Adipose tissue (tissue), 3 donors: ENCODE results near the gene PRDM16. TPM values are rescaled to one million over a fixed set of nuclear protein-coding genes. Genes with fewer than 3 reads are reported as not detected.

Experiments
- H3K27ac ChIP-seq: one replicate; pipeline ENCODE4 v1.5.1; 2013; ENCODE audit warnings: low read depth, low read length
- WGBS, 3 donors: extraction: QIAGEN DNeasy Blood & Tissue Kit; methylation state at CpG; one replicate each; pipeline ENCODE4 v1.1.7; 2013; 5-methylcytosine and 5-hydroxymethylcytosine counted together
- polyA plus RNA-seq, 3 donors: library from polyadenylated mRNA; stranded (reverse); fragments of 200-250 nt; gene quantifications; one replicate each; pipeline ENCODE4 v1.2.3, GENCODE V29; 2013
- donor health status: healthy with polysubstance abuse.
- donor health status: Bipolar disorder and iron deficiency.
- donor health status: healthy.

PRDM16 gene
- polyA plus RNA-seq, 3 donors: 1.6 to 3.6 (median 1.6) TPM

DNA sequence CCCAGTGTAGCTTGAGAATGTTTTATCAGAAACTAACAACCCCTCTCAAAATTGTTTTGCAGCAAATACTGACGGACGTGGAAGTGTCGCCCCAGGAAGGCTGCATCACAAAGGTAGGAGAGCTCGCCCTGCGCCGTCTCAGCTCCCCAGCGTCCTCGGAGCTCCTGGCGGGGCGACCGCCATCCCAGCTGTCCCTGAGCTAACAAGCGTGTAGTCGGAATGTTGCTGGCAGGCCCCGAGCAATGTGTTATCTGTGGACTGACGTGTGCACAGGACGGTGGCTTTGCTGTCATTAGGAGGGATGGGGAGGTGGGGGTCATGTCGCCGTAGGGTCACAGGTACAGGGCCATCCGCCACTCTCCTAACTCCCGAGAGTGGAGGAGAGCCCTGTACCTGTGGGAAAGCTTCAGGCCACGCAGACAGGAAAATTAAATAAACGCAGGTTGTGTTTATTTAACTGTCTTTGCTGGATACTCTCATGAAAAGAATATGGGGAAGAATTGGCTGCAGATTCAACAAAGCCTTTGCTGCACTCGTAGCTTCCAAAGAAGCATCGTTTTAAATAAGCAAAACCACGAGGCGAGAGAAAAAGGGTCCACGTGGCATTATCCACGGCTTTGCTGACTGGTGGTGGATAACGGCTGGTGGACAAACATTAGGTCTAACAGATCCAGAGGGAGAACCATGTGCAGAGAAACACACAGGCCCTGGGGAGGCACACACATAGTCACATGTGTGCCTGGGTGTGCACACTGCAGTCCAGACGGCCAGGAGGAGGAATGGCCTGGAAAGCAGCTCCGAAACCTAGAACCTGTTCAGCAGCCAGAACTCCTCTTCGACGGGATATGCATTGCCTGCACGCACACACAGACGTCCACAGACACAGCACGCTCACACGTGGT lies 175.3 kb downstream of the PRDM16 start:
- no peak overlapping the region for H3K27ac ChIP-seq
- 54 to 73% (median 67%) methylated on average over 37 of the region's 37 CpGs for WGBS, 3 donors

DNA sequence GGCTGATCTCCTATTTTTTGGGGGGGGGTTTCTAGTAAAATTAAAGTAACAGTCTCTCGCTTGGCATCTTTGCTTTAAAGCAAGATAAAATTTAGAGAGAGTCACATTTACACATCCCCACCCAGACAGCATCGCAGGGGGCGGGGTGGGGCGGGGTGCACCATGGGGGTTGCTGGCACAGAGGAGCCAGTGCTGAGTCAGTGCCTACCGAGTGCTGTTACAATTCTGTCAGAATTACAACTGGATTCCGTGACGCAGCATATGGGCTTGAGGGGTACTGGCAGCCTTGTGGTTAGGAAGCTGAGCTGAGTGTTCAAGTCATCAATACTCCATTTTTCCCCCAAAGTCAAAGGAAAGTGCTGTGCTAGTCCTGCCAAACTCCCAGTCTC lies 175.9 kb downstream of the PRDM16 start:
- no peak overlapping the region for H3K27ac ChIP-seq
- WGBS, 3 donors: 71 to 79% (median 74%) methylated on average over 7 of the region's 7 CpGs

DNA sequence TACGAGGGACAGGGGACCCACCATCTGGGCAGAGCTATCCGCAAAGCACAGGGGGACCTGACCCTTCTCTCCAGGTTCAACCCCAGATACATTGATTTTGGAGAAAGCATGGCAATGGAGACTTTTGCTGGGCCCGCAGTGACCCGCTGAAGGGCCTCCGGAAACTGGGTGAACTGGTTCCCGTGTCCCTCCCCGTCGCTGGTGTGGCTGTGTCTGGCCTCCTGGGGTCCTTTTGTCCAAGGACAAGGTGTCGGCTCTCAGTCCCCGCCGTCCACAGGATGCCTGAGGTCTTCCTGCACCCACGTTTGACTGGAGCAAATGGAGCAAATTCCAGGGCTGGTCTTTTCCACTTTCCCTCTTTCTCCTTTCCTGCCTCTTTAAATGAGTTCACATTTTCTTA lies 176.3 kb downstream of the PRDM16 start:
- no peak overlapping the region for H3K27ac ChIP-seq
- 59 to 78% (median 67%) methylated on average over 12 of the region's 12 CpGs for WGBS, 3 donors

DNA sequence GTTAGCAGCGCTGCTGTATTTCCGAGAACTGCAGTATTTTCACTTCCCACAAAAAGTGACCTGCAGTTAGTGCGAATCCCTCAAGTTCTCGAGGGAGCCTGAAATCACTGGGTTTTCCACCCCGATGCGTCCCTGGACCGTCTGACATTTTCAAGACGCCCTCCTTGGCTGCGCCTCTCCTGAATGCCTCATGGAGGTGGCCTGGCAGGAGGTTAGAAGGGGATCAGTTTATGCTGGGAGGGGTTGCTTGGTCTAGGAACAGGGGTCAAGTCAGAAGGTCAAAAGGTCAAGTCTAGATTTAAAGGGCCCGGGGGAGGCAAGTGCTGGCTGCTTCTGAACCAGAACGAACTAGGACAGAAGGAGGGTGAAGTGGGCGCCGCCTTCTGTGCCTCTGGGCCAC lies 176.8 kb downstream of the PRDM16 start:
- WGBS, 3 donors: 52 to 85% (median 65%) methylated on average over 13 of the region's 13 CpGs
- no peak overlapping the region for H3K27ac ChIP-seq

DNA sequence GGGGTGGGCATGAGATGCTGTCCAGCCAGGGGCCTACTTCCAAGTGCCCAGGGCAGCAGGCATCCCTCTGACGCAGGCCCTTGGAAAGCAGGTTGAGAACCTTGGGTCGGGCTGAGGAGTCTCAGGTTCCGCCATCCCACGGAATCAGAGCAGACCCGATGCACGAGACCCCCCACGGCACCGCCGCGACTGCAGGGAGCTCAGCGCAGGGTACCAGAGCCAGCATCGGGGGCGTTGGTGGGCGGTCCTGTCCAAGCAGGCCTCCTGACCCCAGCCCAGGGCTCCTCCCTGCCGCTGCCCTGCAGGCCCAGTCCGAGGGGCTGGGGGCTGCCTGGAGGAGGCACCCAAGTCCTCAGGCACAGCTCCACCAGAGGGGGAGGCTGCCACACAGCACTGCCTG lies 177.2 kb downstream of the PRDM16 start:
- H3K27ac ChIP-seq: no peak overlapping the region
- WGBS, 3 donors: 89 to 94% (median 89%) methylated on average over 13 to 16 of the region's 16 CpGs

DNA sequence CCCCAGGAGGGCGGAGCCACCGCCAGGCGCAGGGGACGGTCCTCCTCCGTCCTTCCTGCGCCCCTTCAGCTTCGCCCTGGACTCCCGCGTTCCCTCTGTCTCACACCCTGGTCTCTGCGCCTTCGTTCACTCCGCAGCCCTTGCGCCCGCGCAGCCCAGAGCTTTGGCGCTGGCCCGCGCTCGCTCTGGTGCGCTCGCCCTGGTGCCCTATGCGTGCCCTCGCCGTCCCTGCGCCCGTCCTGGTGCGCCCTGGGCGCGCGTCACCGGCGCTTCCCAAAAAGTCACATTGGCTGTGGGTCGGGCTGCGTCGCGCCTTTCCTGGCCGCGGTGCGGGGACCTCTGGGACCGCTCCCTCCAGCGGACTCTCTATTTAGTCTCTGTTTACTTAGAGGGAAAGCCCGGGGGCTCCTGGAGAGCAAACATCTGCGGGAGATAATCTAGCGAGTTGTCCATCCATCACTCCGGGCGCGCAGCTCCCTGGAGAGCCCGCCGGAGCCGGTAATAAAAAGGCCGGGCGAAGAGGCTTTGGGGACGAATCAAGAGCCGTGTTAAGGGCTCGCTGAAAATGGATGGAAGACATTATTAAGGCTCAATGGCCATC lies 178.6 kb downstream of the PRDM16 start:
- H3K27ac ChIP-seq: no peak overlapping the region
- 9 to 48% (median 12%) methylated on average over 51 to 55 of the region's 55 CpGs for whole genome bisulfite sequencing, 3 donors

DNA sequence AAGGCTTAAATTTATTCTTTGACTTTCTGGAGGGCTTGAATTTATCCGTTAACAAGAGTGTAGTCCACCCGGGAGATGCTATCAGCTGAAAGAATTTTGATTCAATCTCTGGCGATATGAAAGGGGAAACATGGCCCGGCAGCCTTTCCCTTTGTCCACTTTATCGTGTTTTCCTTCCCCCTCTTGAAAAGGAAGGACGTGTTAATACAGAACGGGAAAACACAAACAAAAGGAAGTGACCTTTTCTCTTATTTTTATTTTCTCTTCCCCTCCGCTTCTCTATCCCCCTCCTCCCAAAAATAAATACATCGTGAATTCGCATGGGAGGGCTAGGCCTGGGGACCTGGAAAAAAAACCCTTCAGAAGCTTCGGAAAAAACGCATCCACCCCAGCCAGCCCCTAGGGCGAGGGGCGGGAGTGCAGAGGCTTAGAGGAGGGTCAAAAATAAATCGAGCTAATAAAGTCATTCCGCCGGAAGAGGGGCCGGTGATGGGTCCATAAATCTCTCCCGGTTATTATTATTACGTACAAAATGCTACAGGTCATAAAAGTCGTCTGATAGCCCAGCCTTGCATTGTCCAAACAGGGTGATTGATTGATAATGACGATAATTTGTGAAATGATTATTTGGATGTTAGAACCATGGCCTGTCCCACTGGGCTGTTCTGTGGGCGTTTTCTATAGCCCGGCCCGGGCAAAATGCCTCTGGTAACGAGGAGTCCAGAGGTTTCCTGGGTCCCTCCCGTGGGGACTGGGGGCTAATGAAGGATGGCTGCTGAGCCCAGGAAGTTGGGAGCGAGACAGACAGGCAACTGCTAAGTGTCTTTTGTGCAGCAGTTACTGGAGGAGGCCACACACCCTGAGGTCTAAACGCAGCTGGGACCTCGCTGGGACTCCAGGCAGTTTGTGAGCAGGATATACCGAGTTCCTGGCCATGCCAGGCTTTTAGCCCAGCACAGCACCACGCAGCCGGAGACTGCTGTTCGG lies 179.4 kb downstream of the PRDM16 start:
- whole genome bisulfite sequencing, 3 donors: 26 to 60% (median 36%) methylated on average over 34 of the region's 34 CpGs
- no peak overlapping the region for H3K27ac ChIP-seq

DNA sequence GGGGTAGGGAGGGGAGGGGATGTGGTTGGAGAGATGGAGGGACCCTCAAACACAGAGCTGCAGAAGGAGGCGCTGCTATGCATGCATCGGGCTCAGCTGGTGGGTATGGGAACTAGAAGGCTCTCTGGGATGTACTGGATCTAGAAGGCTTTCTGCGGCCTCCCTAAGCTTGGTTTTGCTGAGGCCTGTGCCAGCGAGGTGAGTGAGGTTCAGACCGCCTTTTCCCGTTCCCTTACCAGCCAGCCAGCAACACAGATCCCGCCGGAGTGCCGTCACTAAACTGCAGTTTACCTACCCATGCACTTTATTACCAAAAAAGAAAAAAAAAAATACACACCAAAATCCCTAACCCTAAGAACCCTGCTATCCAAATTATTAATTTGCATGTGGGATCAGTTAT lies 180.2 kb downstream of the PRDM16 start:
- 68 to 74% (median 72%) methylated on average over 9 of the region's 9 CpGs for WGBS, 3 donors
- no peak overlapping the region for H3K27ac ChIP-seq

DNA sequence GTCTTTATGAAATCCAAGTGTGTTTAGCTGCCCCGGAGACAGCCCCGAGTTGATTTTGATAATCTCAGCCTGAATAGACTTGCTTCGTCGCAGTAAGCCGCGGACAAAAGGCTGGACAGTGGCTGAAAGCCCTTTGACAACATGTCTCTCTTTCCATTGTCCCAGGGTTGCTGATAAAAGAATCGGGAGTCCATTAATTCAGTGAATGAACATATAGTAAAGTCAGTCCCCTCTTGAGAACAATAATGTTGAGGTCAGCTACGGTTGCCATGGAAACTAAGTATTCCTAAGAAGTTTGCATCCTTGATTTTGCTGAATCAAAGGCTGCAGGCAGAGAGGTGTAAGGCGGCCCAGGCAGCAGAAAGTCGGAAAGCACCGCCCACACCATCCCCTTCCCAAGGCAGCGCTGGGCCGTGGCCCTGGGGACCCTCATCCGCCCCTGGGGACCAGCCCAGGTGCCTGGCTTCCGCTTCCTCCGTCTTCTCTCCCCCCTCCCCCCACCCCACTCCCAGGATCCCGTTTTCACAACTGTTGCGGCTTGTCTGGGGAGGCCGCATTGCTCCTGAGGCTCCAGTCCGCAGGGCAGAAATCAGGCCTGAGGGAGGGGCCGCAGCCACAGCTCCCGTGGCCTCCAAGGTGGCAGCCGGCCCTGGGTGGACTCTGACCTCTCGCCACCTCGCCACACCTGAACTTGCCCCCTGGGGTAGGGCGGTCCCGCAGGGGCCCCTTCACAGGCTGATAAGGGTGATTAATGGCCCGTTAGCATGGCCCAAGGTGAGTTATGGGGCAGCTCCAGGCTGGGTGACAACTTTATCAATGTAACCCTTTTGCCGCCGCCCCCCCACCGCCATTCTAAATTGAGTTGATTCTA lies 180.9 kb downstream of the PRDM16 start:
- H3K27ac ChIP-seq: no peak overlapping the region
- WGBS, 3 donors: 20 to 61% (median 51%) methylated on average over 29 to 31 of the region's 31 CpGs

DNA sequence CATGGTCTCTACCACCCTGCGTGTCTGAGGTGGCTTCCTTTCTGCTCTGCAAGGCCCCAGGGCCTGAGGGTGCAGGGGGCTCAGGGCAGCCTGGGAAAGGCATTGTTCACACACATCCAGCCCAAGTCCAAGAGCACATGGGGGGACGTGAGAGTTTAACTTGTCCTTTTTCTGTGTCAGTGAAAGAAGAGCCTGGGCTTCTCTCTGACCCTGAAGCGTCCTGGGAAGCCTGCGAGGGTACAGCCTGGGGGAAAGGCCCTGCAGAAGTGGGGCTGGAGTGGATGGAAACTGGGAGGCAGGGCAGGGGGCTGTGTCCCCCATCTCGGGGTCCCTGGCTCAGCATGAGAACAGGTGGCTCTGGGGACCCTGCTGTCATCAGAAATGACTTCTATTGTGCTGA lies 181.6 kb downstream of the PRDM16 start:
- H3K27ac ChIP-seq: no peak overlapping the region
- 29 to 71% (median 67%) methylated on average over 5 of the region's 5 CpGs for WGBS, 3 donors

DNA sequence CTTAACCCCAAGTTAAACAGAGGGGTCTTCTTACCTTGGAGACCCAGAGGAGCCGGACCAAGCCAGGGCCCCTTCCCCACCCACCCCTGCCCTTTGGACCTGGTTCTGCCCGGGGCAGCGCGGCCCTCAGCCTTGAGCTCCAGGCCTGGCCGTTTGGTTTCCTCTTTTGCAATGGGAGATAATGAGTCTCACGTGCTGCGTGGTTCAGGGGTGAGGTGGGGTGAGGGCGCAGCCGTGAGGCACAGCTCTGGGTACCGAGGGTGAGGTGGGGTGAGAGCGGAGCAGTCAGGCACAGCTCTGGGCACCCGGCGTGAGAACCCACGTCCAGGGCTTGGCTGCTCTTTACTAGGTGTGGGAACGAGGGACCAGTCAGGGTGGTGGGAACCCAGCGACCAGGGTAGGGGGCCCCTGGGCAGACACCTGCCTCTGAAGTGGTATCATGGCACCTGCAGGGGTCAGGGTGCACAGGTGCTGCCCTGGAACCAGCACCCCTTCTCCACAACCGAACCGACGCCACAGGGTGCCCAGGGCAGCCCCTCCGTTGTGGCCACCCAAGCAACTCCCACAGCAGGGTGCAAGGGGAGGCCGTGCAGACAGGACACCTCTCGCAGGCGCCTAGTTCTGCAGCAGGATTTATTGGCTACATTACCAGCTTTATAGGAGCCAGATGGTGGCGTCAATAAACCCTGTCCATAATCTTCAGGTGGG lies 182.2 kb downstream of the PRDM16 start:
- 38 to 63% (median 59%) methylated on average over 22 to 24 of the region's 24 CpGs for WGBS, 3 donors
- no peak overlapping the region for H3K27ac ChIP-seq

DNA sequence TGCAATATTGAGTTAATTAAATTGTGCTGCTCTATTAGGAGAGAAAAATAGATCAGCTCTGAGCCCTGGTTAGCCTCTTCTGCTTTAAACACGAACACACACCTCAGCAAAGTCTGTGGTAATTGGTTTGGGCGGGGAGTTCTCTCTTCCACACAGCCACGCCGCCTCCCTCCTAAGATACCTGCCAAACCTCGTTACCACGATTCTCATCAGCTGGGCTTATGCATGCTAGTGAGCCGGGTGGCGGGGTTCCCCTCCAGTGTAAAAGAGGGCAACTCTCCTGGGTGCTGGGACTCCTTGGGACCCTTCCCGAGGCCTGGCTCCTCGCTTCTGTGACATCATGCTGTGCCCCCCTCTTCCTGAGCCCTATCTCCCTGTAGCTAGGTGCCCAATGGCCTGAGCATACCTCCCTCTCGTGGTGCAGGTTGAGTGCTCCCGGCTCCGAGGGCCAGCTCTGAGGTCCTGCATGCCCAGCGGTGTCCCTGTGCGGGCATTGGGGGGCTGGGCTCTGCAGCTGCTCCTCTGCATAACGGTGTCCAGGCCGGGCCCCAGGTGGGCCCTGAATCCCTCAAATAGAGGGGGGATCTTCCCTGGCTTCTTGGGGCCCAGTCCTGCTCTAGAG lies 182.9 kb downstream of the PRDM16 start:
- WGBS, 3 donors: 47 to 80% (median 76%) methylated on average over 17 of the region's 17 CpGs
- no peak overlapping the region for H3K27ac ChIP-seq

DNA sequence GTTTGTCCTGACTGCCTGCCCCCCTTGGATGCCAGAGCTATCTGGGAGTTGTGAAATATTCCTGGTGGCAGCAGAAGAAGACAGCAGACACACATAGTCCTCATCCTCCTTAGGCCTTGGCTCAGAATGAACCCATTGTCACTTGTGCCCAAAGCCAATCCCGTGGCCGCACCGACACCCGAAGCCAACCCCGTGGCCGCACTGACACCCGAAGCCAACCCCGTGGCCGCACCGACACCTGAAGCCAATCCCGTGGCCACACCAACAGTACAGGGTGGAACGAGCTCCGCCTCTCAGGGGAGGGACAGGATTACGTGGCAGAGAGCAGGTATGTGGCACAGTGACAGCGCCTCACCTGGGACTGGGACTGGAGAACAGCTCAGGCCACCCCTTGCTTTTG lies 186.7 kb downstream of the PRDM16 start:
- 91 to 94% (median 92%) methylated on average over 15 of the region's 15 CpGs for WGBS, 3 donors

DNA sequence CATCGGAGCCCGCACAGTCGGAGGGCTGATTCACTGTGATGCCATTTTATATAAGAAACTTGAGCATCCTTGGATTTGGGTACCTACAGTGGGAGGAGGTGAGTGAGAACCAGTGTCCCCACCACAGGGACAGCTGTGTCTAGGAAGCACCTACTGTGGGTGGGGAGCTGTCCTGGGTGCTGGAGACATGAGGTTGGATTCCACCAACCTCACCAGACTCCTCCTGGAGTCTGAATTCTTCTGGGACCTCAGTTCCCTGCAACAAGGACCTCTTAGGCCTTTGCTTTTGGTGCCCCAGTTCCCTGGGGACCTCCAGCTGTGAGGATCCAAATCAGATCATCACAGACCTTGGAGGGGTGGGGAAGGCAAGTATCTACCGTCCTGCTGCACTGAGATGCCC lies 188.8 kb downstream of the PRDM16 start:
- no peak overlapping the region for H3K27ac ChIP-seq
- 89 to 95% (median 91%) methylated on average over 4 of the region's 4 CpGs for WGBS, 3 donors

More for the DNA sequence above, 186.7 kb downstream of the PRDM16 start:
- no peak overlapping the region for H3K27ac ChIP-seq

DNA sequence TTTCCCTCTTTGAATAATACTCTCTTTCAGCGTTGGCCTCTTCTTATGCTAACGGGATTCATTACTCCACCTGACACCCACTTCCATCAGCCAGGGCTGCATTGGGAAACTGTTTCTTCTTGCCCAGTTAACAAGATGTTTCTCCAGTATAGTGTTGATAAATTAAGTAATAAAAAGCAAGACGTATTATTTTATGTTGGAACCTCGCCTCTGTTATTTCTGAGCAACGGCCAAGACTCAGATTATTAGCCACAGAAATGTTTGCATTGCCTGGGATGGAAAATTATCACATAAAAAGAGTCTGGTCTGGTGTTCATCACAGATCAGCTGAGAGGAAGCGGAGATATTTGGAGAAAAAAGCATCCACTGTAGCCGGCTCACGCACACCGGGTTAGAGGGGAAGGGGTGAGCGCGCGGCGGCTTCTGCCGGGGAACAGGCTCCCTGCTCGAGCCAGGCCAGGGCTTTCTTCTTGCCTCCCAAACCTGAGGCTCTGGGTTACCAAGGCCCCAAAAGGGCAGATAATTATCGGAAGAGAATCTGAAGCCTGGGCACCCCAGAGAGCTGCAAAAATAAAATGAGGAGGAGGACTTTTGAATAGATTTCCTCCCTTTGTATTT lies 189.5 kb downstream of the PRDM16 start:
- no peak overlapping the region for H3K27ac ChIP-seq
- 36 to 69% (median 48%) methylated on average over 16 of the region's 16 CpGs for WGBS, 3 donors

DNA sequence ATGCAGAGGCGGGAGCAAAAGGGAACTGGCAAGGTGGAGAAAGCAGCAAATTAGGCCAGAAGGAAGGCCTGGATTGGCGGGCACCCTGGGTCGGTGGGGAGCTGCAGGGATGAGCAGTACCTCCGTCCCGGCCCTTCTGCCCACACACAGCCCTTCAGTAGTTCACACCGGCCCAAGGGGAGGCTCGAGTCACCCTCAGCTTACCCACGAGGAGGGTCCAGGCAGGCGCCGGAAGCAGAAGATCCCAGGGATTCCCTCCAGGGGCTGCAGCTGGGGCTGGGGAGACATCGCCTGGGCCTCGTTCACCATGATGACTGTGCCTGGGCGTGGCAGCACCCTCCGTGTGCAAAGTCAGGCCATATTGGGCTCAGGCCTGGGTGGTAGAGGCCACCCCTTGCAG lies 190.0 kb downstream of the PRDM16 start:
- no peak overlapping the region for H3K27ac ChIP-seq
- whole genome bisulfite sequencing, 3 donors: 69 to 79% (median 70%) methylated on average over 14 of the region's 14 CpGs
